Fibroblast of mammary gland (primary cell): Measurements from ENCODE around the gene FMN1.

ENCODE experiments used
- DNase-seq: peaks from one replicate; pipeline ENCODE4 v3.0.0-alpha.2; 2010; ENCODE audit warnings: low read depth
- H3K4me3 ChIP-seq: 2 replicates; pipeline ENCODE4 v1.5.1; 2011; ENCODE audit warnings: low read depth, mild to moderate bottlenecking, low read length, moderate library complexity; ENCODE audit not compliant: control insufficient read depth
- CTCF ChIP-seq: conservative IDR thresholded peaks from 2 replicates; pipeline ENCODE4 v1.5.1; 2011; ENCODE audit warnings: low read depth, low read length, inconsistent platforms; ENCODE audit not compliant: control insufficient read depth, insufficient read depth

FMN1 gene

GRCh38 chr15:32998979-32999672 is 195.4 kb downstream of the FMN1 start:
- H3K4me3 ChIP-seq = no peak overlapping the region
- DNase-seq = peak; percentile 22
- TF ChIP-seq CTCF = no peak

GRCh38 chr15:32998182-32998581 is 196.3 kb downstream of the FMN1 start:
- no peak for TF ChIP-seq CTCF
- DNase-seq = no peak
- H3K4me3 ChIP-seq = no peak overlapping the region

- no peak overlapping the region for H3K4me3 ChIP-seq
- peak; percentile 71 for DNase-seq
- peak; percentile 67 for TF ChIP-seq CTCF
Measured at GRCh38 chr15:32994810-32995424, 199.6 kb downstream of the FMN1 start.

- peak; percentile 44 for TF ChIP-seq CTCF
- peak; percentile 37 for DNase-seq
- no peak overlapping the region for H3K4me3 ChIP-seq
Measured at GRCh38 chr15:32993285-32993684, 201.2 kb downstream of the FMN1 start.

GRCh38 chr15:32991619-32992111 is 202.8 kb downstream of the FMN1 start:
- no peak overlapping the region for H3K4me3 ChIP-seq
- DNase-seq = no peak
- no peak for TF ChIP-seq CTCF

GRCh38 chr15:32990071-32990470 is 204.4 kb downstream of the FMN1 start:
- DNase-seq = no peak
- TF ChIP-seq CTCF = no peak
- no peak overlapping the region for H3K4me3 ChIP-seq
